Left lung (tissue), 10 donors: ENCODE data around the gene GPC6. TPM values are rescaled to one million over a fixed set of nuclear protein-coding genes. Genes with fewer than 3 reads are reported as not detected.
A peak's percentile ranks its signal among the peaks of the same experiment; 100 is the strongest.

Source experiments
- ATAC-seq: fragments of 200-7000 bp; cut with Tn5 transposase; one replicate; pipeline ENCODE4 v1.9.1; 2020; ENCODE audit warnings: moderate library complexity
- DNase-seq, 4 donors: peaks; one replicate each; pipeline ENCODE4 v3.0.0-alpha.2; 2013 to 2020
- H3K27ac ChIP-seq, 2 donors: fragments of 200-600 bp; sonication (generic) in 1 of 2; one replicate each; pipeline versions ENCODE4 v1.5.0 to v1.8.0; 2020 to 2021
- H3K27me3 ChIP-seq, 2 donors: fragments of 200-600 bp; sonication (generic) in 1 of 2; one replicate each; pipeline versions ENCODE4 v1.5.0 to v1.8.0; 2020 to 2021
- H3K36me3 ChIP-seq, 2 donors: fragments of 200-600 bp; sonication (generic) in 1 of 2; one replicate each; pipeline versions ENCODE4 v1.5.0 to v1.8.0; 2020 to 2021
- H3K4me1 ChIP-seq, 2 donors: fragments of 200-600 bp; one replicate each; pipeline ENCODE4 v1.8.0; 2021
- H3K4me3 ChIP-seq, 2 donors: fragments of 200-600 bp; sonication (generic) in 1 of 2; one replicate each; pipeline versions ENCODE4 v1.5.0 to v1.8.0; 2020 to 2021; ENCODE audit warnings: mild to moderate bottlenecking in 1 of 2
- H3K9me3 ChIP-seq, 2 donors: fragments of 200-600 bp; sonication (generic) in 1 of 2; one replicate each; pipeline versions ENCODE4 v1.5.0 to v1.8.0; 2020 to 2021
- intact Hi-C, 2 donors: fragments of 100-400 bp; cut with DNase I; formaldehyde crosslinking; loops; one replicate each; pipeline versions ENCODE4 v1.11.2 to v1.14.2; 2022
- polyA plus RNA-seq, 6 donors: library from polyadenylated mRNA; unstranded; fragments of 120-200 nt; gene quantifications; one replicate each; pipeline ENCODE4 v1.2.1, GENCODE V29; 2013; ENCODE audit not compliant: insufficient read length in 6 of 6
- total RNA-seq, 2 donors: library from RNA; stranded (reverse); fragmentation: NEBNext Ultra II Directional; extraction: Animal tissue kit (Norgen Biotek cat#: 25700); gene quantifications; one replicate each; pipeline ENCODE4 v1.2.1, GENCODE V29; 2021
- TF ChIP-seq, protein P1 (sequence below), 2 donors: fragments of 200-600 bp; sonication (generic) in 1 of 2; IDR thresholded peaks; one replicate each; pipeline versions ENCODE4 v1.5.0 to v1.8.0; 2021; ENCODE audit warnings: antibody characterized with exemption in 2 of 2
- donor health status: DM: no; HTN: yes; CAD: no.
- donor health status: DM: no; HTN: no; CAD: no.

Gene GPC6
- total and polyA plus RNA-seq, 8 donors = 9.6 to 25.8 (median 21.1) TPM

GRCh38 chr13:93224535-93224934 lies 2.1 kb upstream of the GPC6 start:
- intact Hi-C loops = no loop called here
- H3K4me3 ChIP-seq = no peak overlapping the region
- DNase-seq = no peak
- no peaks in the 10 kb centered on the region for H3K9me3 ChIP-seq
- H3K27ac ChIP-seq = no peak overlapping the region
- H3K4me1 ChIP-seq = no peaks in the 10 kb centered on the region
- peaks cover 16 to 38% of the 10 kb centered on the region in 2 donors for H3K27me3 ChIP-seq
- TF ChIP-seq, protein P1, sequence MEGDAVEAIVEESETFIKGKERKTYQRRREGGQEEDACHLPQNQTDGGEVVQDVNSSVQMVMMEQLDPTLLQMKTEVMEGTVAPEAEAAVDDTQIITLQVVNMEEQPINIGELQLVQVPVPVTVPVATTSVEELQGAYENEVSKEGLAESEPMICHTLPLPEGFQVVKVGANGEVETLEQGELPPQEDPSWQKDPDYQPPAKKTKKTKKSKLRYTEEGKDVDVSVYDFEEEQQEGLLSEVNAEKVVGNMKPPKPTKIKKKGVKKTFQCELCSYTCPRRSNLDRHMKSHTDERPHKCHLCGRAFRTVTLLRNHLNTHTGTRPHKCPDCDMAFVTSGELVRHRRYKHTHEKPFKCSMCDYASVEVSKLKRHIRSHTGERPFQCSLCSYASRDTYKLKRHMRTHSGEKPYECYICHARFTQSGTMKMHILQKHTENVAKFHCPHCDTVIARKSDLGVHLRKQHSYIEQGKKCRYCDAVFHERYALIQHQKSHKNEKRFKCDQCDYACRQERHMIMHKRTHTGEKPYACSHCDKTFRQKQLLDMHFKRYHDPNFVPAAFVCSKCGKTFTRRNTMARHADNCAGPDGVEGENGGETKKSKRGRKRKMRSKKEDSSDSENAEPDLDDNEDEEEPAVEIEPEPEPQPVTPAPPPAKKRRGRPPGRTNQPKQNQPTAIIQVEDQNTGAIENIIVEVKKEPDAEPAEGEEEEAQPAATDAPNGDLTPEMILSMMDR (IDR thresholded peaks at IDR 0.05) = no peak
- H3K36me3 ChIP-seq = no peaks in the 10 kb centered on the region
- no peak for ATAC-seq

DNA sequence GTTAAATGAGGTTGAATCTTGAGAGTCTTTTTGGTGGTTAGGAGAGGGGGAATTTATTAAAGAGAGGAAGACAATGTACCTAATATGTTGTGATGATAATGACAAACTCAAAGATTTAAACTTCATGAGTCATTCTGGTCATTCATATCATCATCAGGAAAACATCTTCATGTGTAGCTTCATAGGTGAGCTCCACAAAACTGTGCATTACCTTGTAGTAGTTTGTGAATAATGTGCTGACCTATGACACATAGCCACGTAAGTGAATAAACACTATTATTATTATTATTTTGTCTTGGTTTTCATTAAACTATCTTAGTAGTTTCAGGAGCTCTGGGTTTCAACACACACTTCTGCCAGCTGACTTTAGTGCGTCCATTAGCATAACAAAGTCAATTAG lies 997 bp upstream of the GPC6 start:
- Histone ChIP-seq H3K27me3 (peaks cover 16 to 43% of the 10 kb centered on the region in 2 donors), H3K4me3 (no peak overlapping the region), H3K36me3 (no peaks in the 10 kb centered on the region), H3K4me1 (no peaks in the 10 kb centered on the region), H3K9me3 (no peaks in the 10 kb centered on the region), H3K27ac (no peak overlapping the region)
- ATAC-seq = no peak
- no peak for DNase-seq
- TF ChIP-seq, protein P1 (IDR thresholded peaks at IDR 0.05) = no peak
- intact Hi-C loops = no loop called here

DNA sequence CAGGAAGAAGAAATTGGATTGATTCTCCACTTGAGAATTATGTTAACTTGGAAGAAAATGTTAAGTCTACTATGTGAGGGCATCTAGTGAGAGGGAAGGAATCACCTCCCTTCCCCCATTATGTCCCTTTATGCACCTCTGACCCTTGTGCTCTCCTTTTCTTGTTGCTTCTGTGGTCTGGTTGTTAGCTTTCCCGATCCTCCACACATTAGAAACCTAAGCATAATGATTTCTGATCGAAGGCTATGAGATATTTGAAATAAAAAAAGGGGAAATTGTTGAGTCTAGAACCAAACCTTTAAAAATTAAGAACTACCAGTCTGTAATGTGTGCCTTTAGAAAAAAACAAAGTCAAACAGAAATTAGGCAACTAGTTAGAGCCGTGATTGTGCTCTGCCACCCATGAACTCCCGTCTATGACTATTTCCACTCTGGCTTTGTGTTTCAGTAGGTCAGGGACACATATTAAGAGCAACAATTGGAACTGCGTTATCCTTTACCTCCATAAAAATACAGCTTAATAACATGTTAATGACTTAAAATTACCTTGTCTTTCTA lies 463 bp upstream of the GPC6 start:
- Histone ChIP-seq H3K9me3 (no peaks in the 10 kb centered on the region), H3K27ac (peak overlapping the region in 1 of 2 donors; percentile 85), H3K36me3 (no peaks in the 10 kb centered on the region), H3K27me3 (peaks cover 16 to 43% of the 10 kb centered on the region in 2 donors), H3K4me1 (no peaks in the 10 kb centered on the region), H3K4me3 (peak overlapping the region in 1 of 2 donors; percentile 48)
- TF ChIP-seq, protein P1 (IDR thresholded peaks at IDR 0.05) = no peak
- ATAC-seq (no peak), DNase-seq (no peak)
- intact Hi-C loops = no loop called here

GRCh38 chr13:93227280-93227877 lies 772 bp downstream of the GPC6 start:
- peak overlapping the region; percentile 57 to 85 for H3K27ac ChIP-seq
- intact Hi-C loops = no loop called here
- peak in 3 of 4 donors; percentile 43 to 73 (median 72) for DNase-seq
- H3K4me1 ChIP-seq = no peaks in the 10 kb centered on the region
- TF ChIP-seq, protein P1 (IDR thresholded peaks at IDR 0.05) = no peak
- peak; percentile 47 for ATAC-seq
- H3K27me3 ChIP-seq = peaks cover 16 to 43% of the 10 kb centered on the region in 2 donors
- H3K36me3 ChIP-seq = no peaks in the 10 kb centered on the region
- H3K9me3 ChIP-seq = no peaks in the 10 kb centered on the region
- H3K4me3 ChIP-seq = peak overlapping the region; percentile 34 to 48

DNA sequence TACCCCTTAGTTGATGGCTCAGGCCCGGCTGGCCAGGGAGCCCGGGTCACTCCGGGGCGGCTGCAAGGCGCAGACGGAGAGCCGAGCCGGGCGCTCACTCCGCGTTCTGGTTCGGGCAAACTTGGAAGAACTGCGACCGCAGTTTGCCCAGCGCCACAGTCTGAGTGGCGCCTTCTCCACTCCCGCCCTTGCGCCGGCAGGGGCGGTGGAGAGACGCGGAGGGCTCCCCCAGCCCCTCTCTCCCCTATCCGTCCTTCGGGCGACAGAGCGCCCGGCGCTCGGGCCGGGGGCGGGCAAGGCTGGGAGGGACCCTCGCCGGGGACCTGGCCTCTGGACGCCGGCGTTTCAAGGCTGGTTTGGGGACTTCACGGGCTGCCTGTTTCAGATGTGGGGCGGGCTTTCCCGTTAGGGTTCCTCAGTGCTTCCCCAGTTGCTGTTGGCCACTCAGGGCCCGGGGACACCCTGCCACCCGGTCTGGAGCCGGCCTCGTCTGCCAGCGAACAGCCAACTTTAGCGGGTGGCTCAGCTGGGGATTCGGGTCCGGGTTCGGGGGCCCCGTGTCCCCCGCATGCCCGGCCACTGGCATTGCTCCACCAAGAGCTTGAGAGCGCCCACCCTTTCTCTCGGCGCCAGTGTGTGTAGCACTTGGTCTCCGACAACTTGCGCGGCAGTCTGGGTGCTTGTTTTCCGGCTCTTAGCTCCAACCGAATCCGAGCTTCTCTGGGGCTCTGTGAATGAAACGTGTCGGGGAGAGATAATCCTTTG lies 1.5 kb downstream of the GPC6 start:
- TF ChIP-seq, protein P1 (IDR thresholded peaks at IDR 0.05) = peak in 1 of 2 donors; percentile 19
- Histone ChIP-seq H3K36me3 (no peaks in the 10 kb centered on the region), H3K9me3 (no peaks in the 10 kb centered on the region), H3K4me3 (peak overlapping the region; percentile 34 to 48), H3K27me3 (peaks cover 16 to 43% of the 10 kb centered on the region in 2 donors), H3K4me1 (no peaks in the 10 kb centered on the region), H3K27ac (peak overlapping the region; percentile 57 to 85)
- peak; percentile 52 to 86 (median 77) for DNase-seq
- intact Hi-C loops = no loop called here
- peak; percentile 79 for ATAC-seq
